Ishikawa (cell line): ENCODE data around the gene MAN2B1.
A peak's percentile ranks its signal among the peaks of the same experiment; 100 is the strongest.

Experiments
- CEBPB ChIP-seq: IDR thresholded peaks from 2 replicates; pipeline ENCODE4 v1.6.1; 2012
- CREB1 ChIP-seq: IDR thresholded peaks from 2 replicates; pipeline ENCODE4 v1.6.1; 2012; ENCODE audit warnings: low read depth
- EGR1 ChIP-seq: IDR thresholded peaks from 2 replicates; pipeline ENCODE4 v1.6.1; 2012
- EP300 ChIP-seq: IDR thresholded peaks from 2 replicates; pipeline ENCODE4 v1.6.1; 2012; ENCODE audit warnings: borderline replicate concordance
- FOXM1 ChIP-seq: IDR thresholded peaks from 2 replicates; pipeline ENCODE4 v1.6.1; 2012; ENCODE audit warnings: low read depth, borderline replicate concordance
- NFIC ChIP-seq: IDR thresholded peaks from 2 replicates; pipeline ENCODE4 v1.6.1; 2012
- RAD21 ChIP-seq: IDR thresholded peaks from 2 replicates; pipeline ENCODE4 v1.6.1; 2012; ENCODE audit warnings: low read depth
- TAF1 ChIP-seq: IDR thresholded peaks from 2 replicates; pipeline ENCODE4 v1.6.1; 2012; ENCODE audit warnings: low read depth, mild to moderate bottlenecking
- TCF12 ChIP-seq: IDR thresholded peaks from 2 replicates; pipeline ENCODE4 v1.6.1; 2012; ENCODE audit warnings: low read depth
- TEAD4 ChIP-seq: IDR thresholded peaks from 2 replicates; pipeline ENCODE4 v1.6.1; 2012
- YY1 ChIP-seq: IDR thresholded peaks from 2 replicates; pipeline ENCODE4 v1.6.1; 2012; ENCODE audit warnings: low read depth
- ZBTB7A ChIP-seq: IDR thresholded peaks from 2 replicates; pipeline ENCODE4 v1.6.1; 2012; ENCODE audit warnings: low read depth
- TF ChIP-seq, protein P1 (sequence below): IDR thresholded peaks from 2 replicates; pipeline ENCODE4 v1.6.1; 2012; ENCODE audit warnings: low read depth, mild to moderate bottlenecking
- TF ChIP-seq, protein P2 (sequence below): IDR thresholded peaks from 2 replicates; pipeline ENCODE4 v1.6.1; 2012
- TF ChIP-seq, protein P3 (sequence below): IDR thresholded peaks from 2 replicates; pipeline ENCODE4 v1.6.1; 2012

Gene MAN2B1

DNA sequence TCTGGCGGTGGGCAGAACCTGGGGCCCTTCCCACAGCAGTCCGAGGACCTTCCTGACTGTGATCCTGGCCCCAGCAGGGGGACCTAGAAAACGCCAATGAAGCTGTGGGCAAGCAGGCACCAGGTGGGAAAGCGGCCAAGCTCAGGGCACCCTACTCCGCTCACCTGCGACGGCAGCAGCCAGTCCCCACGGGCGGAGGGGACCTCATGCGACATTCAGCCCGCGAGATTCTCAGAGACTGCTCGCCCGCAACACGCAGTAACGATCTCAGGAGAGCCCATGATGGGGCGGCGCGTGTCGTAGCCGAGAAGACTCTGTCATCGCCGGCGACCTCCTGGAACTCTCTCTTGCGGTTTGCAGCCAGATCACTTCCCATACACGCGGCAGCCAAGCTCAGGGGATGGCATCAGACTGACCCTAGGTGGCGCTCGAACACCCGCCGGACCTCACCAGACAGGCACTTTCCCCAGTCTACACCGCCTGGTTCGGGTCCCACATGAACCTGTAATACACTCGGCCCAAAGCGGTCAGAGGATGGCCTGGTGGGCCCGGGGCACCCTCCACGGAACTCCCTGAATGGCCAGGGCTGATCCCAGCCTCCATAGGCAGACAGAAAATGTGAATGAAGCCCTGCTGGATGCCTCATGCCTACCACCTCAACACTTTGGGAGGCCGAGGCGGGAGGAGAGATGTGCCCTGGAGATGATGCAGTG lies 26.5 kb downstream of the MAN2B1 start:
- no peak for TF ChIP-seq ZBTB7A
- TF ChIP-seq YY1: no peak
- TF ChIP-seq, protein P1, sequence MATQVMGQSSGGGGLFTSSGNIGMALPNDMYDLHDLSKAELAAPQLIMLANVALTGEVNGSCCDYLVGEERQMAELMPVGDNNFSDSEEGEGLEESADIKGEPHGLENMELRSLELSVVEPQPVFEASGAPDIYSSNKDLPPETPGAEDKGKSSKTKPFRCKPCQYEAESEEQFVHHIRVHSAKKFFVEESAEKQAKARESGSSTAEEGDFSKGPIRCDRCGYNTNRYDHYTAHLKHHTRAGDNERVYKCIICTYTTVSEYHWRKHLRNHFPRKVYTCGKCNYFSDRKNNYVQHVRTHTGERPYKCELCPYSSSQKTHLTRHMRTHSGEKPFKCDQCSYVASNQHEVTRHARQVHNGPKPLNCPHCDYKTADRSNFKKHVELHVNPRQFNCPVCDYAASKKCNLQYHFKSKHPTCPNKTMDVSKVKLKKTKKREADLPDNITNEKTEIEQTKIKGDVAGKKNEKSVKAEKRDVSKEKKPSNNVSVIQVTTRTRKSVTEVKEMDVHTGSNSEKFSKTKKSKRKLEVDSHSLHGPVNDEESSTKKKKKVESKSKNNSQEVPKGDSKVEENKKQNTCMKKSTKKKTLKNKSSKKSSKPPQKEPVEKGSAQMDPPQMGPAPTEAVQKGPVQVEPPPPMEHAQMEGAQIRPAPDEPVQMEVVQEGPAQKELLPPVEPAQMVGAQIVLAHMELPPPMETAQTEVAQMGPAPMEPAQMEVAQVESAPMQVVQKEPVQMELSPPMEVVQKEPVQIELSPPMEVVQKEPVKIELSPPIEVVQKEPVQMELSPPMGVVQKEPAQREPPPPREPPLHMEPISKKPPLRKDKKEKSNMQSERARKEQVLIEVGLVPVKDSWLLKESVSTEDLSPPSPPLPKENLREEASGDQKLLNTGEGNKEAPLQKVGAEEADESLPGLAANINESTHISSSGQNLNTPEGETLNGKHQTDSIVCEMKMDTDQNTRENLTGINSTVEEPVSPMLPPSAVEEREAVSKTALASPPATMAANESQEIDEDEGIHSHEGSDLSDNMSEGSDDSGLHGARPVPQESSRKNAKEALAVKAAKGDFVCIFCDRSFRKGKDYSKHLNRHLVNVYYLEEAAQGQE: no peak
- peak; percentile 68 for TF ChIP-seq RAD21

DNA sequence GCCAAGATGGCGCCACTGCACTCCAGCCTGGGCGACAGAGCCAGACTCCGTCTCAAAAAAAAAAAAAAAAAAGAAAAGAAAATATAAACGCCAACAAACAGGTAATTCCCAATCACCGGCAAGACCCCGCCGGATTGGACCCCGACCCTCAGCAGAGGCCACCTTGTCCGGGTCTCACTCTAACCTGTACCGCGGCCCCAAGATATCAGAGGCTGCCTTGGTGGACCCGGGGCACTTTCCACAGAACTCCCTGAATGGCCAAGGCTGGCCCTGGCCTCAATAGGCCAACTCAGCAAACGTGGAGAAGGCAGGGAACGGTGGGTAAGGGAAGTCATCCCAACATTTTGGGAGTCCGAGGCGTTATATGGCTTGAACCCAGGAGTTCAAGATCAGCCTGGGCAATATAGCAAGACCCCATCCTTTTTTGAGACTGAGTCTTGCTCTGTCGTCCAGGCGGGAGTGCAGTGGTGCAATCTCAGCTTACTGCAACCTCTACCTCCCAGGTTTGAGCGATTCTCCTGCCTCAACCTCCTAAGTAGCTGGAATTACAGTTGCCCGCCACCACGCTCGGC lies 27.8 kb downstream of the MAN2B1 start:
- TF ChIP-seq, protein P2, sequence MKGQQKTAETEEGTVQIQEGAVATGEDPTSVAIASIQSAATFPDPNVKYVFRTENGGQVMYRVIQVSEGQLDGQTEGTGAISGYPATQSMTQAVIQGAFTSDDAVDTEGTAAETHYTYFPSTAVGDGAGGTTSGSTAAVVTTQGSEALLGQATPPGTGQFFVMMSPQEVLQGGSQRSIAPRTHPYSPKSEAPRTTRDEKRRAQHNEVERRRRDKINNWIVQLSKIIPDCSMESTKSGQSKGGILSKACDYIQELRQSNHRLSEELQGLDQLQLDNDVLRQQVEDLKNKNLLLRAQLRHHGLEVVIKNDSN: no peak
- TF ChIP-seq CEBPB: no peak
- no peak for TF ChIP-seq TCF12
- TF ChIP-seq CREB1: no peak
- TF ChIP-seq TAF1: no peak
- no peak for TF ChIP-seq FOXM1
- no peak for TF ChIP-seq ZBTB7A
- no peak for TF ChIP-seq EGR1
- TF ChIP-seq NFIC: no peak
- no peak for TF ChIP-seq EP300
- TF ChIP-seq, protein P3, sequence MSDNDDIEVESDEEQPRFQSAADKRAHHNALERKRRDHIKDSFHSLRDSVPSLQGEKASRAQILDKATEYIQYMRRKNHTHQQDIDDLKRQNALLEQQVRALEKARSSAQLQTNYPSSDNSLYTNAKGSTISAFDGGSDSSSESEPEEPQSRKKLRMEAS: no peak
- TF ChIP-seq TEAD4: no peak
- no peak for TF ChIP-seq RAD21
- no peak for TF ChIP-seq YY1
- TF ChIP-seq, protein P1: no peak

DNA sequence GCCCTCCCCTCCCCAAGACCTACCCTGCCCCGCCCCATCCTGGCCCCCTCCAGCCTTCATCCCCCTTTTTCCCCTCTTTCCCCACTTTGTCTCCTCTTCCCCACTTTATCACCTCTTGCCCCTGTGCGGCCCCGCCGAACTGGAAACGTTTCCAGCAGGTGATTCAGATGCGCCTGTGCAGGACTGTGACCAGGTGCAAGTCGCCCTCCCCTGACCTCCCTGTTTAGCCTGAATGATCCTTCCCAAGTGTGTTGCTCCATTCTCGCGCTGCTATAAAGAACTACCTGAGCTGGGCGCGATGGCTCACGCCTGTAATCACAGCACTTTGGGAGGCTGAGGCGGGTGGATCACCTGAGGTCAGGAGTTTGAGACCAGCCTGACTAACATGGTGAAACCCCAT lies 29.9 kb downstream of the MAN2B1 start:
- TF ChIP-seq TAF1: no peak
- TF ChIP-seq, protein P2: no peak
- no peak for TF ChIP-seq ZBTB7A
- no peak for TF ChIP-seq TCF12
- TF ChIP-seq CREB1: no peak
- TF ChIP-seq YY1: no peak
- no peak for TF ChIP-seq RAD21
- TF ChIP-seq, protein P1: no peak
- TF ChIP-seq CEBPB: no peak
- no peak for TF ChIP-seq EGR1
- no peak for TF ChIP-seq NFIC
- no peak for TF ChIP-seq FOXM1

DNA sequence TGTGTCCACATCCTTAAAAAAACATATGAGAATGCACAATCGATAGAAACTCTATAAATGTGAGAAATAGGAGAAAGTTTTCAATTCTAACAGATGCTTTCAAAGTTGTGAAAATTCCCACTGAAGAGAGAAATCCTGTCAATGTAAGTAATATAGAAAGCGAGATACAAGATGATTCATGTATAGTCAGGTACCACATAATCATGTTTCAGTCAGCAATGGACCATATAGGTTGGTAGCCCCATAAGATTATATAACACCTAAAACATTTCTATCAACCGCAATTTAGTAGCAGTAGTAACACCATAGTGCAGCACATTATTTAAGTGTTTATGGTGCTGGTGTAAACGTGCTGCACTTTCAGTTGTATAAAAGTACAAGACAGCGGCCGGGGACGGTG lies 37.3 kb downstream of the MAN2B1 start:
- TF ChIP-seq YY1 (no peak), ZBTB7A (no peak), FOXM1 (no peak), EP300 (no peak), EGR1 (no peak), CREB1 (no peak)
- TF ChIP-seq, protein P1: no peak
